ENCODE results near the gene TPH2. TPM values are rescaled to one million over a fixed set of nuclear protein-coding genes. Genes with fewer than 3 reads are reported as not detected.

The TPH2 gene
- total and polyA plus RNA-seq, 2 of the 4 experiments (the other 2 are of a cell fraction): not detected

- Histone ChIP-seq H3K4ac (ENCODE audit: low read depth, low read length) (no peak overlapping the region), H3K79me1 (ENCODE audit: low read depth in 1 of 2, low read length in 2 of 2) (no peaks in the 10 kb centered on the region), H4K91ac (ENCODE audit: insufficient read depth, low read depth, low read length) (no peak overlapping the region), H4K8ac (ENCODE audit: low read depth in 2 of 2, low read length in 2 of 2) (no peak overlapping the region), H4K5ac (ENCODE audit: low read depth, low read length) (no peak overlapping the region), H2BK15ac (ENCODE audit: low read depth, low read length) (no peak overlapping the region), H3K4me3 (ENCODE audit: insufficient read depth, low read depth, low read length) (no peak overlapping the region), H3K27me3 (ENCODE audit: control insufficient read depth, insufficient read depth, low read length) (no peaks in the 10 kb centered on the region; the same call in 1 of the 2 replicates), H3K36me3 (ENCODE audit: control insufficient read depth, insufficient read depth, low read length) (no peaks in the 10 kb centered on the region), H2AK9ac (replicated peaks; ENCODE audit: low read depth, low read length, poor library complexity) (no peak overlapping the region), H3K4me1 (ENCODE audit: control insufficient read depth, insufficient read depth, low read length) (no peaks in the 10 kb centered on the region), H3K4me2 (ENCODE audit: low read depth, low read length) (no peak overlapping the region), H2BK120ac (ENCODE audit: low read depth, low read length) (no peak overlapping the region), H3K56ac (ENCODE audit: extremely low read depth, insufficient read depth, low read length) (no peak overlapping the region), H3K27ac (ENCODE audit: insufficient read depth, low read length) (no peak overlapping the region), H2AFZ (replicated peaks; ENCODE audit: low read length, poor library complexity) (no peak overlapping the region), H3K18ac (ENCODE audit: low read depth, low read length) (no peak overlapping the region), H2BK20ac (ENCODE audit: low read depth, low read length) (no peak overlapping the region), H4K20me1 (ENCODE audit: insufficient read depth, low read length) (no peaks in the 10 kb centered on the region), H3K9me3 (ENCODE audit: control insufficient read depth, insufficient read depth, low read length) (no peaks in the 10 kb centered on the region), H3K14ac (replicated peaks; ENCODE audit: low read depth, low read length) (no peak overlapping the region), H2AK5ac (ENCODE audit: low read depth, low read length) (no peak overlapping the region), H2BK5ac (ENCODE audit: low read depth, low read length, poor library complexity, severe bottlenecking) (no peak overlapping the region), H3K9me1 (ENCODE audit: insufficient read depth, low read length) (no peaks in the 10 kb centered on the region), H3K9ac (ENCODE audit: low read depth, low read length) (no peak overlapping the region), H3K23ac (ENCODE audit: low read depth, low read length) (no peak overlapping the region)
- TF ChIP-seq CEBPB (IDR thresholded peaks at IDR 0.05; ENCODE audit: low read depth, low read length) (no peak), FOS (IDR thresholded peaks at IDR 0.05; ENCODE audit: low read depth, low read length) (no peak), SMC3 (IDR thresholded peaks at IDR 0.05; ENCODE audit: low read depth, low read length) (no peak), BHLHE40 (IDR thresholded peaks at IDR 0.05; ENCODE audit: low read depth, low read length) (no peak), NFE2L2 (IDR thresholded peaks at IDR 0.05; ENCODE audit: low read depth, low read length) (no peak), CHD1 (IDR thresholded peaks at IDR 0.05; ENCODE audit: low read depth, low read length) (no peak), MAFK (IDR thresholded peaks at IDR 0.05; ENCODE audit: low read depth, low read length) (no peak), CTCF (conservative IDR thresholded peaks at IDR 0.05; ENCODE audit: low read depth, low read length) (no peak), RAD21 (IDR thresholded peaks at IDR 0.05; ENCODE audit: low read length) (no peak), RCOR1 (IDR thresholded peaks at IDR 0.05; ENCODE audit: insufficient replicate concordance, low read length) (no peak), ELK1 (IDR thresholded peaks at IDR 0.05; ENCODE audit: borderline replicate concordance, low read depth, low read length) (no peak), POLR2A (IDR thresholded peaks at IDR 0.05; ENCODE audit: low read depth, low read length) (no peak), USF2 (IDR thresholded peaks at IDR 0.05; ENCODE audit: low read depth, low read length) (no peak), MAZ (IDR thresholded peaks at IDR 0.05; ENCODE audit: borderline replicate concordance, low read depth, low read length) (no peak), MXI1 (IDR thresholded peaks at IDR 0.05; ENCODE audit: borderline replicate concordance, low read depth, low read length) (no peak), RFX5 (IDR thresholded peaks at IDR 0.05; ENCODE audit: low read depth, low read length) (no peak)
- in situ Hi-C loops (cut with MboI; ENCODE audit: low sequenced_read_pairs) (no loop called here), intact Hi-C loops (cut with micrococcal nuclease) (no loop called here), dilution Hi-C loops (cut with HindIII; ENCODE audit: low sequenced_read_pairs, unreplicated experiment) (no loop called here)
- no TSS peak for BruUV-seq (replicated peaks)
- WGBS, 2 experiments (ENCODE audit: extremely low coverage in 2 of 2, insufficient read length in 1 of 2): no CpG with 5 or more reads among the region's 2 CpGs
- DNase-seq (no peak), ATAC-seq (ENCODE audit: low read depth) (no peak)
- POLR2A ChIA-PET (ENCODE audit: unreplicated experiment): no interaction called here
- CTCF ChIA-PET: interaction anchor here (1.0 kb wide), 1 partner anchor 37 kb away, joined by 3 read pairs; no protein-coding TSS in a partner anchor
Measured at GRCh38 chr12:71980538-71980937, 41.9 kb downstream of the TPH2 start.
